HepG2 (cell line): Measurements from ENCODE around the gene SERPINE2. TPM values are rescaled to one million over a fixed set of nuclear protein-coding genes. Genes with fewer than 3 reads are reported as not detected.

Experiments used
- ATAC-seq: fragments of 200-7000 bp; cut with Tn5 transposase; 3 replicates; pipeline ENCODE4 v1.9.1; 2020; ENCODE audit warnings: mild to moderate bottlenecking, moderate library complexity
- BruUV-seq: library from RNA; stranded (reverse); fragments of 400-500 nt; replicated peaks from 2 replicates; lab custom pipeline; 2021; lab: Mats Ljungman, UMichigan
- CTCF ChIA-PET: fragments of 300-600 bp; formaldehyde crosslinking; extraction: SDS; loops from one replicate; lab custom pipeline; 2021; ENCODE audit warnings: low total read pairs, inconsistent platforms, low intra/inter-chr PET ratio; lab: Yijun Ruan, JAX
- POLR2A ChIA-PET: fragments of 350-600 bp; sonication (Branson Sonifier 250); formaldehyde crosslinking; loops from one replicate; lab custom pipeline; 2020; ENCODE audit warnings: antibody characterized with exemption, inconsistent platforms; lab: Yijun Ruan, JAX
- DNase-seq: peaks from one replicate; pipeline ENCODE4 v3.0.0-alpha.2; 2015; ENCODE audit warnings: low spot score
- FAIRE-seq: peaks from 3 replicates; lab custom pipeline; 2011; peaks lifted over from hg19 to GRCh38; lab: Jason Lieb, UNC
- H2AFZ ChIP-seq: one replicate; pipeline ENCODE4 v1.6.1; 2011; ENCODE audit warnings: low read length, inconsistent platforms
- H3K27ac ChIP-seq: fragments of 300-600 bp; 3 replicates; pipeline ENCODE4 v1.8.0; 2011; ENCODE audit warnings: mixed run types, mild to moderate bottlenecking, mixed read lengths, low read length, inconsistent platforms; ENCODE audit not compliant: insufficient read depth; ENCODE audit errors: extremely low read length
- H3K27me3 ChIP-seq, 2 experiments: fragments of 200-600 bp in 1 of 2; 2 replicates in 1 of 2; 3 replicates in 1 of 2; pipeline versions ENCODE4 v1.6.0 to v1.8.0; 2011; ENCODE audit warnings: low read length in 2 of 2, mild to moderate bottlenecking in 2 of 2, moderate library complexity in 2 of 2, inconsistent platforms in 1 of 2; ENCODE audit not compliant: insufficient read depth in 2 of 2, control insufficient read depth in 1 of 2
- H3K36me3 ChIP-seq, 2 experiments: fragments of 200-600 bp in 1 of 2; replicated peaks in 1 of 2; 2 replicates in 1 of 2; 3 replicates in 1 of 2; pipeline versions ENCODE4 v1.5.1 to v1.8.0; 2011; ENCODE audit warnings: low read length in 2 of 2, inconsistent platforms in 1 of 2; ENCODE audit not compliant: insufficient read depth in 2 of 2, control insufficient read depth in 1 of 2
- H3K4me1 ChIP-seq: 2 replicates; pipeline ENCODE4 v1.5.1; 2012; ENCODE audit warnings: low read length, inconsistent platforms; ENCODE audit not compliant: insufficient read depth
- H3K4me2 ChIP-seq: 2 replicates; pipeline ENCODE4 v1.6.0; 2011; ENCODE audit warnings: low read depth, low read length, inconsistent platforms
- H3K4me3 ChIP-seq, 3 experiments: fragments of 200-600 bp in 1 of 3; sonication (generic), shearing (Covaris generic) in 1 of 3; replicated peaks in 1 of 3; 2 replicates each; pipeline ENCODE4 v1.5.1; 2011 to 2016; ENCODE audit warnings: low read length in 3 of 3, inconsistent platforms in 2 of 3, low read depth in 2 of 3, mild to moderate bottlenecking in 2 of 3, control low read depth in 1 of 3, mixed read lengths in 1 of 3; ENCODE audit not compliant: insufficient read depth in 1 of 3
- H3K79me2 ChIP-seq: one replicate; pipeline ENCODE4 v1.6.1; 2011; ENCODE audit warnings: low read length, inconsistent platforms; ENCODE audit not compliant: insufficient read depth
- H3K9ac ChIP-seq: 2 replicates; pipeline ENCODE4 v1.6.0; 2011; ENCODE audit warnings: mild to moderate bottlenecking, low read depth, low read length, inconsistent platforms; ENCODE audit not compliant: insufficient read depth
- H3K9me3 ChIP-seq: 2 replicates; pipeline ENCODE4 v1.5.1; 2012; ENCODE audit warnings: mild to moderate bottlenecking, low read length
- H4K20me1 ChIP-seq: 2 replicates; pipeline ENCODE4 v1.6.0; 2011; ENCODE audit warnings: inconsistent platforms, mild to moderate bottlenecking, low read length, moderate library complexity; ENCODE audit not compliant: insufficient read depth
- ASH2L ChIP-seq: fragments of 300-600, 200-600 bp; sonication (generic); IDR thresholded peaks from 2 replicates; pipeline ENCODE4 v1.7.0; 2017; ENCODE audit warnings: low read depth, mild to moderate bottlenecking, moderate library complexity, mixed read lengths, low read length; ENCODE audit not compliant: insufficient read length
- CBX5 ChIP-seq: sonication (generic); formaldehyde crosslinking; IDR thresholded peaks from 2 replicates; pipeline ENCODE4 v1.4.0; 2020; ENCODE audit warnings: missing genetic modification reagents, borderline replicate concordance
- CSRNP1 ChIP-seq: sonication (generic); formaldehyde crosslinking; IDR thresholded peaks from 2 replicates; pipeline ENCODE4 v1.8.1; 2023; ENCODE audit warnings: mild to moderate bottlenecking, missing genetic modification reagents
- FOXA1 ChIP-seq, 2 experiments: fragments of 450-650 bp in 1 of 2; sonication (generic) in 1 of 2; formaldehyde crosslinking in 1 of 2; IDR thresholded peaks; 2 replicates each; pipeline versions ENCODE4 v1.4.0 to v1.6.1; 2016 to 2020; ENCODE audit warnings: missing genetic modification reagents in 1 of 2
- KDM5A ChIP-seq: fragments of 200-600 bp; sonication (generic); IDR thresholded peaks from 2 replicates; pipeline ENCODE4 v1.7.0; 2018; ENCODE audit warnings: antibody characterized with exemption, mild to moderate bottlenecking, low read length, borderline replicate concordance
- ZBTB7B ChIP-seq: sonication (generic); formaldehyde crosslinking; IDR thresholded peaks from 2 replicates; pipeline ENCODE4 v1.4.0; 2020; ENCODE audit warnings: missing genetic modification reagents
- ZNF329 ChIP-seq: sonication (generic); formaldehyde crosslinking; IDR thresholded peaks from 2 replicates; pipeline ENCODE4 v1.9.0; 2021; ENCODE audit warnings: low read depth, mild to moderate bottlenecking, missing genetic modification reagents
- ZNF337 ChIP-seq: sonication (generic); formaldehyde crosslinking; IDR thresholded peaks from 2 replicates; pipeline ENCODE4 v1.5.1; 2020; ENCODE audit warnings: missing genetic modification reagents, low read depth, mild to moderate bottlenecking, borderline replicate concordance
- ZNF350 ChIP-seq: sonication (generic); formaldehyde crosslinking; IDR thresholded peaks from 2 replicates; pipeline ENCODE4 v1.4.0; 2020; ENCODE audit warnings: mild to moderate bottlenecking, low read depth, missing genetic modification reagents, borderline replicate concordance
- ZNF362 ChIP-seq: sonication (generic); formaldehyde crosslinking; IDR thresholded peaks from 2 replicates; pipeline ENCODE4 v1.4.0; 2020; ENCODE audit warnings: missing genetic modification reagents, mild to moderate bottlenecking, borderline replicate concordance
- ZNF616 ChIP-seq: sonication (generic); formaldehyde crosslinking; IDR thresholded peaks from 2 replicates; pipeline ENCODE4 v1.5.0; 2020; ENCODE audit warnings: low read depth, mild to moderate bottlenecking, missing genetic modification reagents
- ZNF768 ChIP-seq: sonication (generic); formaldehyde crosslinking; IDR thresholded peaks from 2 replicates; pipeline ENCODE4 v1.4.0; 2020; ENCODE audit warnings: missing genetic modification reagents
- WGBS: methylation state at CpG from one replicate; pipeline ENCODE4 v1.1.6; 2017; ENCODE audit warnings: low lambda C conversion rate; 5-methylcytosine and 5-hydroxymethylcytosine counted together
- in situ Hi-C: cut with HindIII; loops from 2 replicates; pipeline ENCODE4 v1.10.0; 2017; ENCODE audit warnings: low pct_unique_long_range_greater_than_20kb; ENCODE audit not compliant: extremely low pct_ligation_motif_present
- intact Hi-C: fragments of 100-400 bp; cut with micrococcal nuclease; formaldehyde crosslinking; loops from one replicate; pipeline ENCODE4 v1.10.0; 2022; ENCODE audit not compliant: unreplicated experiment
- polyA plus RNA-seq, 8 experiments: library from polyadenylated mRNA; depleted of rRNA in 3 of 8; stranded (reverse) in 7 of 8; unstranded in 1 of 8; fragments of >200 nt; fragmentation: Illumina TruSeq in 4 of 8; extraction: Trizol in 4 of 8; gene quantifications; 2 replicates each; pipeline versions ENCODE4 v1.2.1 to v1.2.3, GENCODE V29; 2011 to 2016; ENCODE audit warnings: low read depth in 4 of 8, missing spikeins in 1 of 8, mixed read lengths in 1 of 8; ENCODE audit not compliant: insufficient read depth in 1 of 8
- total RNA-seq, 5 experiments: library from RNA; depleted of rRNA; stranded (reverse); fragments of >200 nt; fragmentation: Illumina TruSeq; extraction: Trizol; gene quantifications; 2 replicates each; pipeline ENCODE4 v1.2.3, GENCODE V29; 2016; ENCODE audit warnings: low read depth in 1 of 5
- TF ChIP-seq, protein P1 (sequence below): sonication (generic); formaldehyde crosslinking; IDR thresholded peaks from 2 replicates; pipeline ENCODE4 v1.8.1; 2022; ENCODE audit warnings: mild to moderate bottlenecking, missing genetic modification reagents
- TF ChIP-seq, protein P2 (sequence below): sonication (generic); formaldehyde crosslinking; IDR thresholded peaks from 2 replicates; pipeline ENCODE4 v1.5.0; 2020; ENCODE audit warnings: missing genetic modification reagents
- TF ChIP-seq, protein P3 (sequence below): sonication (generic); formaldehyde crosslinking; IDR thresholded peaks from 2 replicates; pipeline ENCODE4 v1.5.0; 2020; ENCODE audit warnings: missing genetic modification reagents

The SERPINE2 gene
- total and polyA plus RNA-seq, 2 of the 13 experiments (the other 11 are each of a cell fraction or from before 2014, with no cell fraction given), result 7.9 to 18.1 TPM

GRCh38 chr2:223999862-224000261 is 39.2 kb downstream of the SERPINE2 start:
- H3K4me2 ChIP-seq, result no peak overlapping the region
- no peak overlapping the region for H3K9ac ChIP-seq
- CTCF ChIA-PET, result no interaction called here
- POLR2A ChIA-PET, result interaction anchor here (1.4 kb wide), 1 partner anchor 147 kb away, joined by 3 read pairs; no protein-coding TSS in a partner anchor
- H3K9me3 ChIP-seq, result no peaks in the 10 kb centered on the region
- DNase-seq, result no peak
- no peak overlapping the region for H3K4me3 ChIP-seq
- no peak for FAIRE-seq
- no peak overlapping the region for H3K27ac ChIP-seq
- TF ChIP-seq CSRNP1, result no peak
- no peak for TF ChIP-seq CBX5 (CRISPR knock-in tag)
- TF ChIP-seq ZNF350 (CRISPR knock-in tag), result no peak
- no peak for TF ChIP-seq ZBTB7B (CRISPR knock-in tag)
- TF ChIP-seq KDM5A, result no peak
- TF ChIP-seq FOXA1 (IDR thresholded peaks at IDR 0.05), result no peak
- TF ChIP-seq FOXA1 (CRISPR knock-in tag; IDR thresholded peaks at IDR 0.05), result no peak
- no peak for TF ChIP-seq ZNF329 (CRISPR knock-in tag)
- TF ChIP-seq ZNF768 (CRISPR knock-in tag), result no peak
- TF ChIP-seq, protein P1, sequence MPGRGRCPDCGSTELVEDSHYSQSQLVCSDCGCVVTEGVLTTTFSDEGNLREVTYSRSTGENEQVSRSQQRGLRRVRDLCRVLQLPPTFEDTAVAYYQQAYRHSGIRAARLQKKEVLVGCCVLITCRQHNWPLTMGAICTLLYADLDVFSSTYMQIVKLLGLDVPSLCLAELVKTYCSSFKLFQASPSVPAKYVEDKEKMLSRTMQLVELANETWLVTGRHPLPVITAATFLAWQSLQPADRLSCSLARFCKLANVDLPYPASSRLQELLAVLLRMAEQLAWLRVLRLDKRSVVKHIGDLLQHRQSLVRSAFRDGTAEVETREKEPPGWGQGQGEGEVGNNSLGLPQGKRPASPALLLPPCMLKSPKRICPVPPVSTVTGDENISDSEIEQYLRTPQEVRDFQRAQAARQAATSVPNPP (CRISPR knock-in tag), result no peak
- TF ChIP-seq ZNF362 (CRISPR knock-in tag), result no peak
- TF ChIP-seq, protein P2, sequence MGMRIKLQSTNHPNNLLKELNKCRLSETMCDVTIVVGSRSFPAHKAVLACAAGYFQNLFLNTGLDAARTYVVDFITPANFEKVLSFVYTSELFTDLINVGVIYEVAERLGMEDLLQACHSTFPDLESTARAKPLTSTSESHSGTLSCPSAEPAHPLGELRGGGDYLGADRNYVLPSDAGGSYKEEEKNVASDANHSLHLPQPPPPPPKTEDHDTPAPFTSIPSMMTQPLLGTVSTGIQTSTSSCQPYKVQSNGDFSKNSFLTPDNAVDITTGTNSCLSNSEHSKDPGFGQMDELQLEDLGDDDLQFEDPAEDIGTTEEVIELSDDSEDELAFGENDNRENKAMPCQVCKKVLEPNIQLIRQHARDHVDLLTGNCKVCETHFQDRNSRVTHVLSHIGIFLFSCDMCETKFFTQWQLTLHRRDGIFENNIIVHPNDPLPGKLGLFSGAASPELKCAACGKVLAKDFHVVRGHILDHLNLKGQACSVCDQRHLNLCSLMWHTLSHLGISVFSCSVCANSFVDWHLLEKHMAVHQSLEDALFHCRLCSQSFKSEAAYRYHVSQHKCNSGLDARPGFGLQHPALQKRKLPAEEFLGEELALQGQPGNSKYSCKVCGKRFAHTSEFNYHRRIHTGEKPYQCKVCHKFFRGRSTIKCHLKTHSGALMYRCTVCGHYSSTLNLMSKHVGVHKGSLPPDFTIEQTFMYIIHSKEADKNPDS (CRISPR knock-in tag), result no peak
- no peak for TF ChIP-seq ASH2L
- TF ChIP-seq, protein P3, sequence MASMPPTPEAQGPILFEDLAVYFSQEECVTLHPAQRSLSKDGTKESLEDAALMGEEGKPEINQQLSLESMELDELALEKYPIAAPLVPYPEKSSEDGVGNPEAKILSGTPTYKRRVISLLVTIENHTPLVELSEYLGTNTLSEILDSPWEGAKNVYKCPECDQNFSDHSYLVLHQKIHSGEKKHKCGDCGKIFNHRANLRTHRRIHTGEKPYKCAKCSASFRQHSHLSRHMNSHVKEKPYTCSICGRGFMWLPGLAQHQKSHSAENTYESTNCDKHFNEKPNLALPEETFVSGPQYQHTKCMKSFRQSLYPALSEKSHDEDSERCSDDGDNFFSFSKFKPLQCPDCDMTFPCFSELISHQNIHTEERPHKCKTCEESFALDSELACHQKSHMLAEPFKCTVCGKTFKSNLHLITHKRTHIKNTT (CRISPR knock-in tag), result no peak
- no peak for TF ChIP-seq ZNF616 (CRISPR knock-in tag)
- TF ChIP-seq ZNF337 (CRISPR knock-in tag), result no peak
- H3K36me3 ChIP-seq, result no peaks in the 10 kb centered on the region
- in situ Hi-C loops (loop anchor here (10.0 kb wide), 1 partner anchor 655 kb away; no protein-coding TSS in a partner anchor), intact Hi-C loops (loop anchor here (5.0 to 10.0 kb wide), 2 partner anchors 102 to 585 kb away; partner anchors contain the start of gene CUL3)
- ATAC-seq, result no peak
- H2AFZ ChIP-seq, result no peak overlapping the region
- BruUV-seq, result no TSS peak
- WGBS, result 86% methylated on average over 11 of the region's 11 CpGs
- H3K79me2 ChIP-seq, result no peaks in the 10 kb centered on the region
- no peaks in the 10 kb centered on the region for H4K20me1 ChIP-seq
- peaks cover 38% of the 10 kb centered on the region for H3K4me1 ChIP-seq
- no peaks in the 10 kb centered on the region for H3K27me3 ChIP-seq
